SK-N-SH (cell line): ENCODE measurements around the gene TUFT1. TPM values are rescaled to one million over a fixed set of nuclear protein-coding genes. Genes with fewer than 3 reads are reported as not detected.

Experiments
- CTCF ChIA-PET: fragments of 300-600, 350-600 bp; formaldehyde crosslinking; extraction: SDS; loops from one replicate; lab custom pipeline; 2021; lab: Yijun Ruan, JAX
- POLR2A ChIA-PET: fragments of 350-600 bp; sonication (Branson Sonifier 250); formaldehyde crosslinking; extraction: SDS; loops from one replicate; lab custom pipeline; 2020; ENCODE audit warnings: antibody characterized with exemption, inconsistent platforms; lab: Yijun Ruan, JAX
- DNase-seq: peaks from one replicate; pipeline ENCODE4 v3.0.0; 2012
- H2AFZ ChIP-seq: fragments of 200-600 bp; sonication (generic); 2 replicates; pipeline ENCODE4 v1.8.1; 2016; ENCODE audit warnings: antibody characterized with exemption, mild to moderate bottlenecking, low read depth
- H3F3A ChIP-seq: fragments of 200-600 bp; sonication (generic); replicated peaks from 2 replicates; pipeline ENCODE3; 2016; ENCODE audit warnings: antibody characterized with exemption, mild to moderate bottlenecking; ENCODE audit not compliant: insufficient read depth
- H3K27ac ChIP-seq, 2 experiments: fragments of 200-500 bp in 1 of 2; fragments of 200-600 bp in 1 of 2; sonication (Bioruptor generic) in 1 of 2; sonication (generic), shearing (Covaris generic) in 1 of 2; 2 replicates each; pipeline versions ENCODE4 v1.5.1 to v1.6.1; 2014 to 2016; ENCODE audit warnings: low read depth in 2 of 2, inconsistent platforms in 1 of 2, low read length in 1 of 2, mild to moderate bottlenecking in 1 of 2, mixed read lengths in 1 of 2
- H3K27me3 ChIP-seq: fragments of 200-600 bp; sonication (generic), shearing (Covaris generic); 2 replicates; pipeline ENCODE4 v1.6.1; 2016; ENCODE audit warnings: mixed run types; ENCODE audit not compliant: insufficient read depth
- H3K36me3 ChIP-seq, 2 experiments: fragments of 200-500 bp in 1 of 2; fragments of 200-600 bp in 1 of 2; sonication (Bioruptor generic) in 1 of 2; sonication (generic) in 1 of 2; replicated peaks in 1 of 2; 2 replicates each; pipeline versions ENCODE3 to v1.5.1; 2014 to 2016; ENCODE audit warnings: low read length in 1 of 2, mild to moderate bottlenecking in 1 of 2; ENCODE audit not compliant: insufficient read depth in 2 of 2, control insufficient read depth in 1 of 2
- H3K4me1 ChIP-seq, 2 experiments: fragments of 200-500 bp in 1 of 2; fragments of 200-600 bp in 1 of 2; sonication (Bioruptor generic) in 1 of 2; sonication (generic), shearing (Covaris generic) in 1 of 2; 2 replicates each; pipeline versions ENCODE4 v1.5.1 to v1.6.1; 2014 to 2016; ENCODE audit warnings: low read depth in 1 of 2, low read length in 1 of 2, mixed run types in 1 of 2; ENCODE audit not compliant: insufficient read depth in 2 of 2, control insufficient read depth in 1 of 2
- H3K4me2 ChIP-seq: fragments of 200-600 bp; sonication (generic), shearing (Covaris generic); 2 replicates; pipeline ENCODE4 v1.6.1; 2017; ENCODE audit warnings: mixed run types
- H3K4me3 ChIP-seq, 2 experiments: fragments of 200-500 bp in 1 of 2; fragments of 200-600 bp in 1 of 2; sonication (Bioruptor generic) in 1 of 2; sonication (generic), shearing (Covaris generic) in 1 of 2; 2 replicates each; pipeline versions ENCODE4 v1.5.1 to v1.8.1; 2014 to 2016; ENCODE audit warnings: low read depth in 2 of 2, inconsistent platforms in 1 of 2, low read length in 1 of 2, mild to moderate bottlenecking in 1 of 2, mixed read lengths in 1 of 2, moderate library complexity in 1 of 2
- H3K79me2 ChIP-seq: fragments of 200-600 bp; sonication (generic); 2 replicates; pipeline ENCODE4 v1.8.1; 2017; ENCODE audit warnings: mild to moderate bottlenecking; ENCODE audit not compliant: insufficient read depth
- H3K9ac ChIP-seq: fragments of 200-600 bp; sonication (generic); 2 replicates; pipeline ENCODE4 v1.6.1; 2017; ENCODE audit warnings: mixed run types
- H3K9me2 ChIP-seq: fragments of 200-600 bp; sonication (generic); 2 replicates; pipeline ENCODE4 v1.6.1; 2017; ENCODE audit warnings: mixed run types
- H3K9me3 ChIP-seq: fragments of 200-600 bp; sonication (generic); 2 replicates; pipeline ENCODE4 v1.6.1; 2017; ENCODE audit warnings: mixed run types, mild to moderate bottlenecking, moderate library complexity
- H4K20me1 ChIP-seq: fragments of 200-600 bp; sonication (generic); 2 replicates; pipeline ENCODE4 v1.6.1; 2017; ENCODE audit warnings: mild to moderate bottlenecking, mixed run types; ENCODE audit not compliant: insufficient read depth
- ELF1 ChIP-seq: IDR thresholded peaks from 2 replicates; pipeline ENCODE4 v1.4.0; 2012
- FOSL2 ChIP-seq: IDR thresholded peaks from 2 replicates; pipeline ENCODE4 v1.4.0; 2012; ENCODE audit warnings: low read depth, mild to moderate bottlenecking, moderate library complexity, borderline replicate concordance
- FOXJ3 ChIP-seq: sonication (generic); formaldehyde crosslinking; IDR thresholded peaks from 2 replicates; pipeline ENCODE4 v1.5.1; 2020; ENCODE audit warnings: mild to moderate bottlenecking, missing genetic modification reagents
- FOXM1 ChIP-seq: IDR thresholded peaks from 2 replicates; pipeline ENCODE4 v1.4.0; 2012; ENCODE audit warnings: low read depth, mild to moderate bottlenecking
- GABPA ChIP-seq: IDR thresholded peaks from 2 replicates; pipeline ENCODE4 v1.4.0; 2012; ENCODE audit warnings: low read depth, mild to moderate bottlenecking
- MXI1 ChIP-seq: IDR thresholded peaks from 2 replicates; pipeline ENCODE4 v1.6.1; 2012; ENCODE audit warnings: mild to moderate bottlenecking, low read depth, low read length, improper control_type of control experiment
- NRF1 ChIP-seq: IDR thresholded peaks from 2 replicates; pipeline ENCODE4 v1.6.1; 2012; ENCODE audit warnings: low read depth, mild to moderate bottlenecking, low read length
- PBX3 ChIP-seq: IDR thresholded peaks from 2 replicates; pipeline ENCODE4; 2012
- RCOR1 ChIP-seq: fragments of 150-350 bp; IDR thresholded peaks from 2 replicates; pipeline ENCODE4 v1.6.1; 2017; ENCODE audit warnings: antibody characterized with exemption, low read length
- SIN3A ChIP-seq: IDR thresholded peaks from 2 replicates; pipeline ENCODE4 v1.6.1; 2012; ENCODE audit warnings: low read depth, mild to moderate bottlenecking, low read length, moderate library complexity, borderline replicate concordance
- SMC3 ChIP-seq: IDR thresholded peaks from 2 replicates; pipeline ENCODE4 v1.6.1; 2012; ENCODE audit warnings: low read depth, low read length, improper control_type of control experiment
- TAF1 ChIP-seq: IDR thresholded peaks from 2 replicates; pipeline ENCODE4 v1.6.1; 2012; ENCODE audit warnings: low read depth, mild to moderate bottlenecking, low read length, moderate library complexity, borderline replicate concordance
- WGBS: methylation state at CpG from one replicate; pipeline ENCODE4 v1.1.6; 2017; ENCODE audit warnings: low lambda C conversion rate; 5-methylcytosine and 5-hydroxymethylcytosine counted together
- polyA plus RNA-seq, 3 experiments: library from polyadenylated mRNA; depleted of rRNA; stranded (reverse); fragments of >200 nt; gene quantifications; 2 replicates each; pipeline ENCODE4 v1.2.3, GENCODE V29; 2012

Gene TUFT1
- polyA plus RNA-seq, 1 of the 3 experiments (the other 2 are of a cell fraction): 20.6 TPM

- H3K27ac ChIP-seq: no peak overlapping the region
- H3K27me3 ChIP-seq: no peaks in the 10 kb centered on the region
- no peak overlapping the region for H3K9ac ChIP-seq
- peaks cover 44 to 72% of the 10 kb centered on the region in 2 experiments for H3K36me3 ChIP-seq
- ChIA-PET CTCF (interaction anchor here (0.8 to 2.6 kb wide), 3 partner anchors 10 to 29 kb away, joined by 3 to 19 read pairs (median 3); no protein-coding TSS in a partner anchor), POLR2A (no interaction called here)
- no peaks in the 10 kb centered on the region for H3F3A ChIP-seq
- H3K9me3 ChIP-seq: no peaks in the 10 kb centered on the region
- no peak overlapping the region for H3K4me2 ChIP-seq
- no peak for DNase-seq
- H2AFZ ChIP-seq: no peak overlapping the region
- no peaks in the 10 kb centered on the region for H3K79me2 ChIP-seq
- peaks cover 0 to 5% of the 10 kb centered on the region in 2 experiments; a peak in 1 of 4 replicates for H3K4me1 ChIP-seq
- no peaks in the 10 kb centered on the region for H3K9me2 ChIP-seq
- H4K20me1 ChIP-seq: no peaks in the 10 kb centered on the region
- no peak overlapping the region for H3K4me3 ChIP-seq
- peak; percentile 56; the same call in 1 of the 2 replicates for TF ChIP-seq FOSL2
- no peak for TF ChIP-seq FOXJ3
- WGBS: 80% methylated on average over 8 of the region's 8 CpGs
Observed at GRCh38 chr1:151579436-151580225, 39.5 kb downstream of the TUFT1 start.

- H3K27ac ChIP-seq: no peak overlapping the region
- DNase-seq: no peak
- H2AFZ ChIP-seq: no peak overlapping the region
- no peaks in the 10 kb centered on the region for H3K9me3 ChIP-seq
- H3K27me3 ChIP-seq: no peaks in the 10 kb centered on the region
- no peak overlapping the region for H3K4me2 ChIP-seq
- TF ChIP-seq ELF1 (no peak), SIN3A (no peak), RCOR1 (no peak), MXI1 (no peak), NRF1 (no peak), SMC3 (no peak), GABPA (no peak), FOXM1 (no peak), FOXJ3 (no peak), PBX3 (no peak), TAF1 (no peak)
- H3F3A ChIP-seq: no peaks in the 10 kb centered on the region
- H4K20me1 ChIP-seq: no peaks in the 10 kb centered on the region
- no peaks in the 10 kb centered on the region; a peak in 1 of 4 replicates for H3K4me1 ChIP-seq
- ChIA-PET POLR2A (no interaction called here), CTCF (interaction anchor here (1.0 to 3.4 kb wide), 2 partner anchors 13 to 137 kb away, joined by 3 to 34 read pairs; no protein-coding TSS in a partner anchor)
- H3K79me2 ChIP-seq: no peaks in the 10 kb centered on the region
- WGBS: 82% methylated on average over 3 of the region's 5 CpGs
- peaks cover 36 to 54% of the 10 kb centered on the region in 2 experiments for H3K36me3 ChIP-seq
- no peak overlapping the region for H3K4me3 ChIP-seq
- H3K9ac ChIP-seq: no peak overlapping the region
- no peaks in the 10 kb centered on the region for H3K9me2 ChIP-seq
Observed at GRCh38 chr1:151581451-151581850, 41.3 kb downstream of the TUFT1 start.
